Neural cell (in vitro differentiated cells): ENCODE results near the gene RGS19.

Source experiments
- EZH2 ChIP-seq: fragments of 200-600, 300-800 bp; shearing (Covaris generic), sonication (generic); IDR thresholded peaks from 2 replicates; pipeline ENCODE4 v1.6.1; 2014; ENCODE audit warnings: antibody characterized with exemption, low read length, borderline replicate concordance, mild to moderate bottlenecking; ENCODE audit not compliant: insufficient read depth, poor library complexity, severe bottlenecking
- MXI1 ChIP-seq: fragments of 450-650 bp; conservative IDR thresholded peaks from 2 replicates; pipeline ENCODE4 v1.6.1; 2014; ENCODE audit warnings: antibody characterized with exemption, mild to moderate bottlenecking; ENCODE audit not compliant: poor library complexity, severe bottlenecking
- POLR2AphosphoS5 ChIP-seq: IDR thresholded peaks from 2 replicates; pipeline ENCODE4 v1.6.1; 2012
- RAD21 ChIP-seq: fragments of 450-650 bp; conservative IDR thresholded peaks from 2 replicates; pipeline ENCODE4 v1.6.1; 2014; ENCODE audit warnings: antibody characterized with exemption, mild to moderate bottlenecking, moderate library complexity
- TF ChIP-seq, protein P1 (sequence below): fragments of 450-650 bp; IDR thresholded peaks from 2 replicates; pipeline ENCODE4 v1.5.1; 2014; ENCODE audit warnings: antibody characterized with exemption, mild to moderate bottlenecking, moderate library complexity; ENCODE audit not compliant: poor library complexity, severe bottlenecking
- TF ChIP-seq, protein P2 (sequence below): IDR thresholded peaks from 2 replicates; pipeline ENCODE4 v1.6.1; 2012; ENCODE audit warnings: borderline replicate concordance

DNA sequence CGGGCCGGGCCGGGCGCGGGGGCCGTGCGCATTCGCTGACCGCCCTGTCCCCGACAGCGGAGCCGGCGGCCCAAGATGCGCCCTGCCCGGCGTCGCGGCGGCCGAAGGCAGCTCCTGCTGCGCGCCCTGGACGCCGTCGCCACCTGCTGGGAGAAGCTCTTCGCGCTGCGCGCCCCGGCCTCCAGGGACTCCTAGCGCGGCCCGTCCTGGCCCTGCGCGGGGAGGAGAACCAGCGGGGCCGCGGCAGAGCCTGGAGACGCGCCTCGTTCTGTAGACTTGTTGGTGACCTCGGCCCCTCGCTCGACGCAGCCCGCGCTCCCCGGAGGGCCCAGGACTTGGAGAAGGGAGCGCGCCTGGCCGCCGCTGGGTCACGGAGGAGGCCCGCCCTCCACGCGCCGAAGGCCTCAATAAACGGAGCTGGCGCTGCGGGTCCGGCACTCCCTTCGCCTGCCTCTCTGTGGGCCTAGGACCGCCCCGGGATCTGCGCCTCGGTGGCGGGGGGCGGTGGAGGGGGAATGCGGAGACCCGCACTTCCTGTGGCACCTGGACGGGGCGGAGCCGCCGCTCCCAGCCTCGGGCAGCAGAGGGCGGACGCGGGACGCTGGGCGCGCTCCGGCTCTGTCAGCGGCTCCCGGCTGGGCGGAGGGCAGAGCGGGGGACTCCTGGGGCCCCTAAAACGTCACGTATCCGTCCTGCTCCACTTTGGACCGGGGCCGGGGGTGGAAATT is 40.6 kb downstream of the RGS19 start:
- TF ChIP-seq, protein P1, sequence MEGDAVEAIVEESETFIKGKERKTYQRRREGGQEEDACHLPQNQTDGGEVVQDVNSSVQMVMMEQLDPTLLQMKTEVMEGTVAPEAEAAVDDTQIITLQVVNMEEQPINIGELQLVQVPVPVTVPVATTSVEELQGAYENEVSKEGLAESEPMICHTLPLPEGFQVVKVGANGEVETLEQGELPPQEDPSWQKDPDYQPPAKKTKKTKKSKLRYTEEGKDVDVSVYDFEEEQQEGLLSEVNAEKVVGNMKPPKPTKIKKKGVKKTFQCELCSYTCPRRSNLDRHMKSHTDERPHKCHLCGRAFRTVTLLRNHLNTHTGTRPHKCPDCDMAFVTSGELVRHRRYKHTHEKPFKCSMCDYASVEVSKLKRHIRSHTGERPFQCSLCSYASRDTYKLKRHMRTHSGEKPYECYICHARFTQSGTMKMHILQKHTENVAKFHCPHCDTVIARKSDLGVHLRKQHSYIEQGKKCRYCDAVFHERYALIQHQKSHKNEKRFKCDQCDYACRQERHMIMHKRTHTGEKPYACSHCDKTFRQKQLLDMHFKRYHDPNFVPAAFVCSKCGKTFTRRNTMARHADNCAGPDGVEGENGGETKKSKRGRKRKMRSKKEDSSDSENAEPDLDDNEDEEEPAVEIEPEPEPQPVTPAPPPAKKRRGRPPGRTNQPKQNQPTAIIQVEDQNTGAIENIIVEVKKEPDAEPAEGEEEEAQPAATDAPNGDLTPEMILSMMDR: peak; percentile 71
- no peak for TF ChIP-seq POLR2AphosphoS5
- no peak for TF ChIP-seq EZH2
- no peak for TF ChIP-seq MXI1
- TF ChIP-seq RAD21: peak; percentile 78
- TF ChIP-seq, protein P2, sequence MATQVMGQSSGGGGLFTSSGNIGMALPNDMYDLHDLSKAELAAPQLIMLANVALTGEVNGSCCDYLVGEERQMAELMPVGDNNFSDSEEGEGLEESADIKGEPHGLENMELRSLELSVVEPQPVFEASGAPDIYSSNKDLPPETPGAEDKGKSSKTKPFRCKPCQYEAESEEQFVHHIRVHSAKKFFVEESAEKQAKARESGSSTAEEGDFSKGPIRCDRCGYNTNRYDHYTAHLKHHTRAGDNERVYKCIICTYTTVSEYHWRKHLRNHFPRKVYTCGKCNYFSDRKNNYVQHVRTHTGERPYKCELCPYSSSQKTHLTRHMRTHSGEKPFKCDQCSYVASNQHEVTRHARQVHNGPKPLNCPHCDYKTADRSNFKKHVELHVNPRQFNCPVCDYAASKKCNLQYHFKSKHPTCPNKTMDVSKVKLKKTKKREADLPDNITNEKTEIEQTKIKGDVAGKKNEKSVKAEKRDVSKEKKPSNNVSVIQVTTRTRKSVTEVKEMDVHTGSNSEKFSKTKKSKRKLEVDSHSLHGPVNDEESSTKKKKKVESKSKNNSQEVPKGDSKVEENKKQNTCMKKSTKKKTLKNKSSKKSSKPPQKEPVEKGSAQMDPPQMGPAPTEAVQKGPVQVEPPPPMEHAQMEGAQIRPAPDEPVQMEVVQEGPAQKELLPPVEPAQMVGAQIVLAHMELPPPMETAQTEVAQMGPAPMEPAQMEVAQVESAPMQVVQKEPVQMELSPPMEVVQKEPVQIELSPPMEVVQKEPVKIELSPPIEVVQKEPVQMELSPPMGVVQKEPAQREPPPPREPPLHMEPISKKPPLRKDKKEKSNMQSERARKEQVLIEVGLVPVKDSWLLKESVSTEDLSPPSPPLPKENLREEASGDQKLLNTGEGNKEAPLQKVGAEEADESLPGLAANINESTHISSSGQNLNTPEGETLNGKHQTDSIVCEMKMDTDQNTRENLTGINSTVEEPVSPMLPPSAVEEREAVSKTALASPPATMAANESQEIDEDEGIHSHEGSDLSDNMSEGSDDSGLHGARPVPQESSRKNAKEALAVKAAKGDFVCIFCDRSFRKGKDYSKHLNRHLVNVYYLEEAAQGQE: no peak
